ENCODE measurements around the gene ATP6V0B. TPM values are rescaled to one million over a fixed set of nuclear protein-coding genes. Genes with fewer than 3 reads are reported as not detected.

The ATP6V0B gene
- total RNA-seq, 1 donor from 2014 or later, result 115 TPM

GRCh38 chr1:44015206-44015605 is 40.4 kb downstream of the ATP6V0B start:
- TF ChIP-seq, protein P1, sequence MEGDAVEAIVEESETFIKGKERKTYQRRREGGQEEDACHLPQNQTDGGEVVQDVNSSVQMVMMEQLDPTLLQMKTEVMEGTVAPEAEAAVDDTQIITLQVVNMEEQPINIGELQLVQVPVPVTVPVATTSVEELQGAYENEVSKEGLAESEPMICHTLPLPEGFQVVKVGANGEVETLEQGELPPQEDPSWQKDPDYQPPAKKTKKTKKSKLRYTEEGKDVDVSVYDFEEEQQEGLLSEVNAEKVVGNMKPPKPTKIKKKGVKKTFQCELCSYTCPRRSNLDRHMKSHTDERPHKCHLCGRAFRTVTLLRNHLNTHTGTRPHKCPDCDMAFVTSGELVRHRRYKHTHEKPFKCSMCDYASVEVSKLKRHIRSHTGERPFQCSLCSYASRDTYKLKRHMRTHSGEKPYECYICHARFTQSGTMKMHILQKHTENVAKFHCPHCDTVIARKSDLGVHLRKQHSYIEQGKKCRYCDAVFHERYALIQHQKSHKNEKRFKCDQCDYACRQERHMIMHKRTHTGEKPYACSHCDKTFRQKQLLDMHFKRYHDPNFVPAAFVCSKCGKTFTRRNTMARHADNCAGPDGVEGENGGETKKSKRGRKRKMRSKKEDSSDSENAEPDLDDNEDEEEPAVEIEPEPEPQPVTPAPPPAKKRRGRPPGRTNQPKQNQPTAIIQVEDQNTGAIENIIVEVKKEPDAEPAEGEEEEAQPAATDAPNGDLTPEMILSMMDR (IDR thresholded peaks at IDR 0.05), result no peak
- H3K27ac ChIP-seq, result peak overlapping the region; percentile 57 to 71
- no peak overlapping the region for H3K4me3 ChIP-seq
- intact Hi-C loops (cut with DNase I), result loop anchor here (2.0 kb wide), 1 partner anchor 16 kb away; the partner anchor contains the start of gene SLC6A9
- peak in 1 of 2 donors; percentile 80 for DNase-seq (ENCODE audit: low spot score in 2 of 2)
- H3K36me3 ChIP-seq, result no peaks in the 10 kb centered on the region
- H3K4me1 ChIP-seq, result peaks cover 18 to 37% of the 10 kb centered on the region in 2 donors
- no peaks in the 10 kb centered on the region for H3K27me3 ChIP-seq
- H3K9me3 ChIP-seq, result no peaks in the 10 kb centered on the region

DNA sequence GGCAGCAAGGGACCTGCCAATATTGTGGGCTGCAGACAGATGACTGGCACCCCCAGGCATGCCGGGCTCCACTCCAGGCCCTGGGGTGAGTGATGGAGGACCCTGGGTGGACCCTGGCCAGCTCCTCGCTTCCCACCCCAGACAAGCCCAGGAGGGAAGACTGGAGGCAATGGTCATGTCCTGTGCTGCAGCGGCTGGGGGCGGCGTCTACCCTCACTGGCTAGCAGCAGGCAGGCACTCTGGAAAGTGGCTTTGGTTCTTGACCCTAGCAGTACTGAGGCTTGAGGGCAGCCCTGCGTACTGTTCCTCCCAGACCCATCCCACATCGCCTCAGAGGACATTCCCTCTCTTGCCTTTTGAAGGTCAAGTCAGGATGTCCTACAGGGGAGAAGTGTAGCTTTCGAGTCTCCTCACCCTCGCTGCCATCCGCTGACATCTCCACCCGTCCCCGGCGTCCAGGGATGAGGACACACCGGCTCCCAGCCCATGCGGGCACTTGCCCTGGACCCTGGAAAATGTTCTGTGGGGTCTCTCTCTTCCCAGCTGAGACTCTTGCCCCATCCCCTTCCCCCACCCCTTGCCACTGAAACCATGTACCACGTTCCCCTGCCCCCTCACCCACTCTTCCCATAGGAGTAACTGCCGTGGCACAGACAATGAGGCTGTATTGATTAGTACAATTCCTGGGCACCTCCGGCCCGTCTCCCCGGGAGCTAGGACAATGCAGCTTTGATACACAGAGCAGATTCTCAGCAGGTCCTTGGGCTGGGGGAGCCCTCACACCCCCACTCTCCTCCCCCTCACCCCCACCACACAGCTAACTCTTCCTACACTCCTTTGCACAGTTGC is 41.5 kb downstream of the ATP6V0B start:
- no peak overlapping the region for H3K4me3 ChIP-seq
- intact Hi-C loops (cut with DNase I), result no loop called here
- no peaks in the 10 kb centered on the region for H3K9me3 ChIP-seq
- peaks cover 18 to 35% of the 10 kb centered on the region in 2 donors for H3K4me1 ChIP-seq
- DNase-seq (ENCODE audit: low spot score in 2 of 2), result no peak
- no peaks in the 10 kb centered on the region for H3K27me3 ChIP-seq
- H3K36me3 ChIP-seq, result no peaks in the 10 kb centered on the region
- H3K27ac ChIP-seq, result peak overlapping the region; percentile 57 to 71
- TF ChIP-seq, protein P1 (IDR thresholded peaks at IDR 0.05), result no peak

- H3K36me3 ChIP-seq, result no peaks in the 10 kb centered on the region
- no peaks in the 10 kb centered on the region for H3K9me3 ChIP-seq
- no peaks in the 10 kb centered on the region for H3K27me3 ChIP-seq
- TF ChIP-seq, protein P1 (IDR thresholded peaks at IDR 0.05), result no peak
- DNase-seq (ENCODE audit: low spot score in 2 of 2), result no peak
- H3K4me3 ChIP-seq, result no peak overlapping the region
- intact Hi-C loops (cut with DNase I), result no loop called here
- H3K4me1 ChIP-seq, result peaks cover 18 to 35% of the 10 kb centered on the region in 2 donors
- no peak overlapping the region for H3K27ac ChIP-seq
Measured at GRCh38 chr1:44016890-44017400, 42.2 kb downstream of the ATP6V0B start.

GRCh38 chr1:44019466-44019948 is 44.7 kb downstream of the ATP6V0B start:
- H3K36me3 ChIP-seq, result no peaks in the 10 kb centered on the region
- intact Hi-C loops (cut with DNase I), result no loop called here
- H3K27me3 ChIP-seq, result no peaks in the 10 kb centered on the region
- TF ChIP-seq, protein P1 (IDR thresholded peaks at IDR 0.05), result no peak
- H3K9me3 ChIP-seq, result no peaks in the 10 kb centered on the region
- peaks cover 13 to 19% of the 10 kb centered on the region in 2 donors for H3K4me1 ChIP-seq
- peak overlapping the region; percentile 12 to 43 for H3K27ac ChIP-seq
- DNase-seq (ENCODE audit: low spot score in 2 of 2), result no peak
- no peak overlapping the region for H3K4me3 ChIP-seq

- Histone ChIP-seq H3K4me1 (peaks cover 6 to 10% of the 10 kb centered on the region in 2 donors), H3K27ac (no peak overlapping the region), H3K36me3 (no peaks in the 10 kb centered on the region), H3K4me3 (no peak overlapping the region), H3K9me3 (no peaks in the 10 kb centered on the region), H3K27me3 (no peaks in the 10 kb centered on the region)
- TF ChIP-seq, protein P1 (IDR thresholded peaks at IDR 0.05), result no peak
- intact Hi-C loops (cut with DNase I), result no loop called here
- DNase-seq (ENCODE audit: low spot score in 2 of 2), result no peak
Measured at GRCh38 chr1:44020464-44020863, 45.7 kb downstream of the ATP6V0B start.
